GM18517 (cell line): ENCODE results near the gene DPP10.

Source experiments
- ATAC-seq: cut with Tn5 transposase; IDR thresholded peaks from one replicate; pipeline ENCODE4 v1.9.1; 2021; ENCODE audit warnings: mild to moderate bottlenecking, moderate library complexity; ENCODE audit not compliant: unreplicated experiment

Gene DPP10

DNA sequence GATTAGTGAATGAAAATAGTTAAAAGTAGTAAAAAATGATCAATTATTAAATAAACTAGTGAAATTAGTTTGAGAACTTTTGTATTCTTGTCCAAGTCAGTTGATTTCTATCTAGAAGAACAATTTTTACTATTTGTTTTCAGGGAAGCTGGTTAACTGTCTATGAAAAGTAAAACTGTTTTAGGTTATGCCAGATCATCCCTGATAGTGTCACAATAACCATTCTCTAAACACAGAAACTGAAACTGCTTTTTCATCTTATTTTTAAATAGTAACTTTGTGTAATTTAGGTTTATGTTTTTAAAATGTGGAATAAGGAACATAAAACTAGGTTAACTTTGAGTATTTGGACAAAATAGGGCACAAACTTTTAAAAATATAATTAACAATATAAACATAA is 1087.2 kb downstream of the DPP10 start:
- no peak for ATAC-seq

DNA sequence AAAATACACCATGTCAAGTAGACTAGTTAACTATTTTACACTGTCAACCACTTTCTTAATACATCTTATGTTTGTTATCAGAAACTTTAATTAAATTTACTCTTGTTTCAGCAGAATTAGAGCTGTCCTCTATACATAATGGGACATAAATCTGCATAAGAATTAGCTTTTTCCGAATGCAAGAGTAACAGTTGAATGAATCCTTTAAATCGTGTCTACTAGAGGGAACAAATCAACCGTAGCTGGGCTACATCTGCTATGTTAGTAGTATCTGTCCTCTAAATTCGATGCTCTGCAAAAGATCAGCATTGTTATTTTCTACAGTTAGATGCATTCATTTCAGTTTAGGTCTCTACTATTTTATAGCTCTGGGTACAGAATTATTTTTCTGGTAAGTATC is 1090.6 kb downstream of the DPP10 start:
- ATAC-seq, result no peak

DNA sequence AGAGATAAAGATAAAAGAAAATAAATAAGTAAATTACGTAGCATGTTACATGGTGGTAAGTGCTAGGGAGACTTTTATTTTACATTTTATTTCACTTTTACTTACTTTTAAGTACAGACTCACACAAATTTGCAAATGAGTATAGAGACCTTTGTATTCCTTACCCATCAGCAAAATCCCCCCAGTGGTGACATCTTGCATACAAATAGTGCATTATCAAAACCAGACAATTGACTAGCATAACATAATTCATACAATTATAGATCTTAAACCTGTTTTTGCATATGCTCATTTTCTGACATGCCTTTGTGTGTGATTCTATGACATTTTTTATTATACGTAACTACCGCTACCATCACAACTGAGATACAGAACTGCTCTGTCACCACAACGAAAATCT is 1099.4 kb downstream of the DPP10 start:
- no peak for ATAC-seq

DNA sequence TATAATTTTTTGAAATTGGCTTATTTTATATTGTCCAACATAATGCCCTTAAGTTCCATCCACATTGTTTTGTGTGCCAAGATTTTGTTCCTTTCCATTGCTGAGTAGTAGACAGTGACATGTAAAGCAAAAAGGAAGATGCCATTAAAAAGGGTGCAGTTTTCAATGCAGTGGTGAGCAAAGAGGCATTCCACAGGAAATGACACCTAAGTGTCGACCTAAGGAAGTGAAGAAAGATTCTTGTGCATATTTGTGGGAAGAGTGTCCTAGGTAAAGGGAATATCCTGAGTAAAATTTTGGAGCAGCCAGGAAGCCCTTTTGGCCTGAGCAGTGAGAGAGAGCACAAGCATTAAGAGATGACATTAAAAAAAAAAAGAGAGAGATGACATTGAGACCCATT is 1099.9 kb downstream of the DPP10 start:
- no peak for ATAC-seq

DNA sequence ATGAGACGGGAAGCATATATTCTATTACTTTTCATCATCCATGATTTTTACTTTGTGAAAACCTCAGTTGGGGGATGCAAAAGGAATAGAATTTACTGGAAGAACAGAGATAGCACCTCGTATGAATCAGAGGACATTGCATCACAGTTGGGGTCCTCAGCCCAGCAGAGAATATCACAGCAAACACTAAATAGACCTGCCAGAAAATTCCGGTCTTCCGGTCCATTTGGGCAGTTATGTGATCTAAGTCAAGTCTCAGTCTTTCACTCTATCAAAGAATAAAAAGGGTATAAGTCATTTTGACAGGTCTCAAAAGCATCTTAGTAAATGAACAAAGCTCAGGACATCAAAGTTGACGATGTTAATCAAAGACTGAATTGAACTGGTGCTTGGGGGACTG is 1100.6 kb downstream of the DPP10 start:
- ATAC-seq, result no peak

DNA sequence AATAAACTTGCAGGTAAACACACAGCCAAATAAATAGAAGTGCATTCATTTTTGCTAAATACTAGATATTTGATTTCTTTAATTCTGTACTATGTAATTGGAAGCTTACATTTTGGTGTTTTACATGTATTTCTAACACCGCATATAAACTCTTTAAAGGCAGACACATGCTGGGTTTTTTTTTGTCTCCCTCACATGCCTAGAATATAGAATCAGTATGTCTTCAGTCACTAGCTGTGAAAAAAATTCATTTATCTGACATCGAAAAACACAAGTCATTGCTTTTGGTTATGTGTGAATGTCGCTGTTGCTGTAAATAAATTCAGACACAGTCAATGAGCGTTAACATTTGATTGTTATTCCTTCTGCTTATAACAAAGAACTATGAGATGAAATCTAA is 1101.0 kb downstream of the DPP10 start:
- no peak for ATAC-seq

DNA sequence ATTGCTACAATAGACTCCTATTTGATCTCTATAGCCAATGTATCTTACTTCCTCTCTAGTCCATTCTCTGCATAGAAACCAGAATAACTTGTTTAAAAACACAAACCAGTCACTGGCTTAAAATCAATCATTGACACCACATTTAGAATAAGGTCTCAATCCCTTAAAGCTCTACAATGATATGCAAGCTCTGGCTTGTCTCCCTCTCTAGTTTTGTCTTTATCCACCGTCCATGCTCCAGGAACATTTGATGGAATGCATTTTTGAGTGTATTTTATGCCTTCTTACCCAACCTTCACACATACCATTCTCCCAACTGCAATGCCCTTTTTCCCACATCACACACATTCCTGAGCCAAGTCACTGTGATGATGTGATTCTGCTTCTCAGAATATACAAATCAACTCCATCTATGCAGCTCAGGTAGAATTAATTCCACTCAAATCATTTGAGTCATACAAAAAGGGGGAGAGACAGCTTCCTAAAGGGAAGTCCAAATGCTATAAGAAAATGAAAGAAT is 1107.2 kb downstream of the DPP10 start:
- ATAC-seq, result no peak

DNA sequence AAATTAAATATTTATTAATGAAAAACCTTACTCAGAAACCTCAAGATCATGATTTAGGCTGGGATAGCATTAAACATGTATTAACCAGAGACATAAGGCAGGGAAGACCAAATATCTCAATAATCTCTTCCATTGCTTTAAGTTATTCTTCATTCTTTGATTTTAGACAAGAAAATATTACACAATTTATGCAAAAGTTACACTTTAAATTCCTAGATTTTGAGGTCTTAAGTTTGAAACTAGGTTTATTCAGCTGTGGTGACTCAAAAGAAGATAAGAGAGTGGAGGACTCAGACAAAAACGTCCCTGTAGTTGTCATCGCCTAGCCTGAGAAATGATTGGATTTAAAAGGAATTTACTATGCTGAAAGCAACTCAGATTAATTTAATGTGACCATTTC is 1110.3 kb downstream of the DPP10 start:
- ATAC-seq, result no peak

DNA sequence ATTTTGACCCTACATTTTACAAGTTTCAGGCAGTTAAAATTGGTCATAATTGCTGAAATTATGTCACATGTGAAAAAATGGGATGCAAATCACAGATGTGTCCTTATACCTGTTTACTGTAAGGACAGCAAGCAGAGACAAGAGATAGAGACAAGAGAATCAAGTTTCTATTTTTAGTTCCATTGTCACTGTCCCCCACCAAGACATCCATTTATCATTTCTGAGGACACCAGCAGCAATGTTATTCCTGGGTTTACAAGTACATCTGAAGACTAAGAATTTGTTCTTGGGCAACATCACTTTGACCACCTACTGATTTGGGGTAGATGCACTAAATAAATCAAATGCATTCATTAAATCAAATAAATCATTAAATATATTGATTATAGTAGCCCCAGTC is 1111.7 kb downstream of the DPP10 start:
- ATAC-seq, result no peak

DNA sequence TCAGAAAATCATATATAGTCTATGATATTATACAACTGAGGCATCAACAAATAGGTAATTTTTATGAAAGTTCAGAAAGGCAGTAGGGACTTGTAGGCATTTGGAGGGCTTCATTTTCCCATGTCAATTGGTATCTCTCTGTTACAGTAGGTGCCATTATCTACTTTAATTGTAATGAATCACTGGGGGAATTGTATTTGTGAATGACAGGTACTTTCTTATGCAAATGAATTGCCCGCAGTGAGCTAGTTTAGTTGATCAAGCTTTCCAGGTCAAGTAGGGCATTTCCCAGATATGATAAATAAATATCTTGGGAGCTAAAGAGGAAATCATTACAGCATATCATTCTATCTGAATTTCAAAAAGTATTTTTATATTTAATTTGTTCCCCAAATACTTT is 1116.3 kb downstream of the DPP10 start:
- no peak for ATAC-seq

DNA sequence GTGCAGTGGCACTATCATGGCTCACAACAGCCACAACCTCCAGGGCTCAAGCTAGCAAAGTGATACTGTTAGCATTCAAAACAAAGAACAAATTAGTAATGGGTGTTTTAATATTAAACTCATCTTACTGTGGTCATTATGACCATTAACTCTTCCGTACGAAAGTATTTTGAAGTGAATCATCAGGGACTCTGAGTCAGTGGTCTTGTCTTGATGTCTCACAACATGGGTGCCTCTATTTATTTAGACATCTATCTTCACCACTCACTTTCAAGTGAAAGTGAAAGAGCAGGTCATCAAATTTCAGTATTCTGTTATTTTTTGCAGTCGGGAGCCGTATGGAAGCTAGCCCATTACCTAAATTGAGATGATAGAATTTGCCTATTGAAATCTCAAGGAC is 1118.2 kb downstream of the DPP10 start:
- no peak for ATAC-seq

DNA sequence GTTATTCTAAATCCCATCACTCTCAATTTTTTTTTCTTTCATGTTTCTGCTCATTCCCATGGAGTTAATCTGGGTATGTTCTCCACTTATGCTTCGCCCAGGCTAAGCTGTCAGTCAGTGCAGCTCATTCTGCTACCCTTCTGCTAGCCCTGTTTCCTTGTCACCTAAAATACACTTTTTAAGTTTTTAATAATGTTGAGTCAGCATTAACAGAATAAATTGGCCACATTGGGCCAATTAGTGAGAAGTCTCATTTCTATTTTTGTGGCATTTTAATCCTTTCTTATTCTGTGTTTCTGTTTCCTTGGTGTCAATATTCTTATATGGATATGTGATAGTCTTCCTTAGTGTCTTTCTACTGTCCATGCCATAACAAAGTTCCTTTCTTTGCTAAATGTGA is 1126.2 kb downstream of the DPP10 start:
- no peak for ATAC-seq

DNA sequence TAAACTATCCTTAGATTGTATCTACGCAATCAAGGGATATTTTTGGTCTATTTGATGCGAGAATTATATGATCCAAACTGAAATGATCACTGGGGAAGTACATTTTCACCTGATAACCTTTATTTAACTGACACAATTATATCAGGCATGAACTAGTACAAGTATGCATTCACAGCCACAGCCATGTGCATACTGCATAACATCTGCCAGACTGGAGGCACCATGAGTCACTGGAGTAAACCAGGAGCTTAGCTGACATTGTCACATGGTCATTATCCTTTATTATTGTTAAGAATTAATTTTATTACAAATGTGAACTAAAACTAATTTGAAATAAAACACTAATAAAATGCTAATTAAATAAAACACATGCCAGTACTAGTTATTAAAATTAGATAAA is 1127.1 kb downstream of the DPP10 start:
- no peak for ATAC-seq

DNA sequence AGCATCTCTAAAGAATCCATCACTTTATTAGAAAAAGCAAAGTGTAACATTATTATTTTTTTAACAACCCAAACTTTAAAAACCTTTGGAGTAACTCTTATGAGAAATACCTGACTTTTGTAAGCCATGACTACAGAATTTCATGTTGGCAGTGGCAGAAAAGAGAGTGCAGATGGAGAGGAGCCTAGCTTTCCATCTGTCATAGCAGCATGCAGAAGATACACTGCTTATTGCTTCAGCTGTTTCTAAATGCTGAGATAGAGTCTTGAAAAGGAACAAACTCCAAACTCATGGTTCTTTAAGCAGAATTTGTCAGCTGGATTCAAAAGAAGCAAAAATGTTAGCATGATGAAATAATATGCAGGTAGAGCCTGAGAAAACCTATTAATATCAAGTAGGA is 1130.3 kb downstream of the DPP10 start:
- ATAC-seq, result no peak

DNA sequence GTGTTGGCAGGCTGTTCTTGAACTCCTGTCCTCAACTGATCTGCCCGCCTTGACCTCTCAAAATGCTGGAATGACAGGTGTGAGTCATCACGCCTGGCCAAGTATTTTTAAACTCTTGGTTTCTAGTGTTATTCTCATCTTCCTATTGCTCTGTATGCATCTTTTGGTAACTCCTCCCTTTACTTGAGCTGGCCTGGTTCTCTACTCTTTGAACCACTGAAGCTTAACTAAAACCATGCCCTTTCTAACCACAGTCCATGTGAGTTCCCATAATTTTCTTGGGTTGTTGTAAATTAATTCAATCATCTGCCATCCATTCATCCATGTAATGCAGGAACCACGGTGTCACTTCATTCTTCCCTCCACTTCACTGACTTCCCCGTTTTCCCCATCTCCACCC is 1131.3 kb downstream of the DPP10 start:
- no peak for ATAC-seq

DNA sequence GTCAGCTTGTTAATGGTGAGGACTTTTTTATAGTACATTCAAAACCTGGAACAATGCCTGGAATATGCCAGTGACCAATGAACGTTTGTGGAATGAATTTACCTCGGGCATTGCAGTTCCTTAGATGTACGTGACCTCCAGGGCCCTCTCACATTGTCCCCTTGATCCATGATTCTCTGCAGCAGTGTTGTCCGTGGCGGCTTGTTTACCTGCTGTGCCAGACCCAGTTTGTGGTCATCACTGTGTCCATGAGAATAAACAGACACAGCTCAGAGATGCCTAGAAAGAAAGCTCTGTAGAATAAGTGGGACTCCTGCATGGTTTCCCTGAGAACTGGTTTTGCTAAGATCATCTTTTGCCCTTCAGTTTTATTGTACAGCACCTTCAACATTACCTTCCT is 1132.2 kb downstream of the DPP10 start:
- no peak for ATAC-seq

DNA sequence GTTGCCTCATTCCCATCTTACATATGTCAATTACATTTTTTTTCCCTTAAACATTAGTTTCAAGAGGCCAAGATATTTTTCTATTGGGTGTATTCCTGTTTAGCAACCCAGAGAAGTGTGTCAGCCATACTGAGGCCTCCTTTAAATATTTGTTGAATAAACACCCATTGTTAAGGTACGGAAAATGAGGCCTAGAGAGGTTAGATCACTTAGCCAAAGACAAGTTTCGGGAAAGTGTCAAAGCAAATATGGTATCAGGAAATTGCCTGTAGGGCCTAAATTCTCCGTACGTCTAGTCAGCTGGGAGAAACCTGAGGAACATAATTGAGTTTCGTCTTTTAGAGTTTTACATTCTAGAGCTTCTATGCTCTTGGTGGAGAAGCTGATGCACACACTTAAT is 1138.3 kb downstream of the DPP10 start:
- no peak for ATAC-seq

DNA sequence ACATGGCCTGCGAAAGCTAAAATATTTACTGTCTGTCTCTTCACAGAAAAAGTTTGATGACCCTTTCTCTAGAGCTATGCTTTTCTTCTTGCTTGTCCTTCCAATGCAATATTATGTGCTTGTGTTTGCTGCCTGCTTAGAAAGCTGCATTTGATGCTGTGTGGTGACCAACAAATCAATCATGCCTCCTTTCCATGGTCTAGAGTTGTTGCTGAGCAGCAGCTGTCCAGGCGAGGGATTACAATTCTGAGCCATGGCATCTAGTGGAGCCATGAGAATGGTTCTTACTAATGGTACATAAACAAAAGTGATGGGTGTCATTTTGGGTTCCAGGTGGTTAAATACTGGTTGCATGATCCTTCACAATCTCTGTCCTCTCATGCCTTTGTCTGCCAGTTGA is 1142.1 kb downstream of the DPP10 start:
- ATAC-seq, result no peak

DNA sequence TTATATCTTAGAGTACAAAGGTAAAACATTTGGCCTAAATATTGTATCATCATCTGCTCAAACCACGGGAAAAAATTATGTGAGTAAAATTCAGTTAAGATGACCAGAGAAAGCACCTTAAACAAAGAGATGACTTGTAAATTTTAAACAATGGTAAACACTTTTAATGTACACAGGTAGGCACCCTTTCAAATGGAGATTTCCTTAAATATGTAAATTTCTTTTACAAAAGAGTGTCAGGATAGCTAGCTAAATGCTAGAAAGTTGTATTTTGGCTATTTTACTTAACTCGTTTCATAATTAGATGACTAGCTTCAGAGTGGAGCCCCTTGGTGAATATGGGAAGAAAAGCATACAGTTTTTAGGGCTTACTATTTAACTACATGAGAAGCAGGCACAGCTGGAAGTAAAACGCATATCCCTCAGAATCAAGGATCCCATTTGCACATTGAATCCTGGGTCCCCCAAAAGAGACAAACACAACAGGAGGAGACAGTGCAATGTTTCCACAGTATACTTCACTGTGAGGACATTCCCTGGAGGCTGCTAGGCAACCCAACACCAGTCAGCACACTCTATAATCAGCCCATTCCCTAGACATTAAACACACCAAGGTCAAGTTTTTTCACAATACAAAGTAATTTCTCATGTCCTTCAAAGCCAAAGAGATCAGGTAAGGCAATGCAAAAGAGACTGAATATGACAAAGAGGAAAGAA is 1154.4 kb downstream of the DPP10 start:
- ATAC-seq, result no peak

DNA sequence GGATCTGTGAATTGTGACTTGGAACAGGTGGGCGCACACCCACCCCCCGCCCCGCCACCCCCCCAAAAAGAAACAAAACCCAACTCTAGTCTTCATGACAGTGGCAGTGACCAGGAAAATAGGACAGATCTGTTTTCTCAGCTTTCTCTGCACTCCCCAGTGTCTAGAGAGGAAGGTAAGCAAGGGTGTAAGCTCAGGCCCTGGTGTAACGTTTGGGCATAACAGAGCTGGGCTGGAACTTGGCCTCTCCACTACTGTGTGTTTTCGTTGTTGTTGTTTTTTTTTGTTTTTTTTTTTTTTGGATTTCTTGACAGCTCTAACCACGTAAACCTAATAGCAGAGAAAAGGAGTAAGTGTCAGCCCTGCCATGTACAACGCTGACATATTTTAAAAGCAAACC is 1160.8 kb downstream of the DPP10 start:
- ATAC-seq, result no peak

DNA sequence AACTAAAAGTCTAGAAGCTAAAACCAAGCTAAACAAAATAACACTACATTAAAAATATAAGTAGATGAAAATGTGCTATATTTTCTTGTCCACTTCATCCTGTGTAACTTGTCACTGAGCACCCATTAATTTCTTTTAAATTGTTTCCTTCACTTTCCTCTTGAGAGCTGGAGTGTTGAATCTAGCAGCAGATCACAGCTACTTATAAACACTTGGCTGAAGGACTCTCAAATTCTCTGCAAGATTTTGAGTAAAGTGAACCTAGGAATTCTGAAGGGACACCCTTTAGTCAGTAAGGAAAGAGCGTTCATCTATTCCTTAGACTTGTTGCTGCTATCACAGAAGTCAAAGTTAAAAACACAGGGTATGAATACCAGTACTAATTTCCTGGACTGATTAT is 1163.9 kb downstream of the DPP10 start:
- no peak for ATAC-seq

DNA sequence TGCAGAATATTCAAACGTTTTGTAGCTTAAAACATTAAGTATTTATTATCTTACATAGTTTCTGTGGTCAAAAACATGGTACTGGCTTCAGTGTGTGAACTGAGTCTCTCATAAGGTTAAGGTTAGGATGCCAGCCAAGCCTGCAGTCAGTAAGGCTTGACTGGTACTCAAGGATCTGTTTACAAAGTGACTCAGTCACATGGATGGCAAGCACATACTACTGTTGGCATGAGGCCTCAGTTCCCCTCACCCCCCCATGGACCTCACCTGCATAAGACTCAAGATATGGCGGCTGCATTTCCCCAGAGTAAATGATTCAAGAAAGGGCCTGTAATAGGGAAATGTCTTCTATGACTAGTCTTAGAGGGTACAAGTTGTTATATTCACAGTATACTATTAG is 1167.5 kb downstream of the DPP10 start:
- ATAC-seq, result no peak

DNA sequence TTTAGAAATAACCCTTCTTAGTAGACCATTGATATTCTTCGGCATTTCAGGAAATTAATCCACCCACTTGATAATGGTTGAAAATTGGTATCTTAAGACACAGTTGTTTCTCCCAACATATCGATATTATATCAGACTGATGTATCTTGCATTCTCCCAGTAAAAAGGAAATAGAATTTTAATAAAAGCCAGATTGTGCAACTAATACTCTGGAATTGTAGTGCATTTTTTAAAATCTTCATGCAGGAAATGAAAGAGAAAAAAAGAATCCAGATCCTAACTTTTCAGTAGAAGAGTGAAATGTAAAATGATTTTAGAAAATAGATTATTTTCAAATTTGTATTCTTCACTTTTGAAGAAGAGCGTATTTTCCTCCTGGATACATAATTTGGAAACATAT is 1168.4 kb downstream of the DPP10 start:
- no peak for ATAC-seq
